GM12864 (cell line): ENCODE data around the gene PRODH.
A peak's percentile ranks its signal among the peaks of the same experiment; 100 is the strongest.
"Not testable (repeated sequence)": the region's sequence is repeated elsewhere in the genome, so short reads cannot be mapped to it uniquely, and the experiment has no call there.

Source experiments
- DNase-seq: peaks from one replicate; pipeline ENCODE4 v3.0.0-alpha.2; 2011; ENCODE audit warnings: low read depth
- H3K4me3 ChIP-seq: 2 replicates; pipeline ENCODE4 v1.5.1; 2011; ENCODE audit warnings: mild to moderate bottlenecking, low read depth, low read length, control low read depth
- CTCF ChIP-seq: IDR thresholded peaks from 2 replicates; pipeline ENCODE4 v1.5.1; 2011; ENCODE audit warnings: low read depth, mild to moderate bottlenecking, moderate library complexity, low read length, control low read depth, inconsistent platforms; ENCODE audit errors: missing control alignments

Gene PRODH

DNA sequence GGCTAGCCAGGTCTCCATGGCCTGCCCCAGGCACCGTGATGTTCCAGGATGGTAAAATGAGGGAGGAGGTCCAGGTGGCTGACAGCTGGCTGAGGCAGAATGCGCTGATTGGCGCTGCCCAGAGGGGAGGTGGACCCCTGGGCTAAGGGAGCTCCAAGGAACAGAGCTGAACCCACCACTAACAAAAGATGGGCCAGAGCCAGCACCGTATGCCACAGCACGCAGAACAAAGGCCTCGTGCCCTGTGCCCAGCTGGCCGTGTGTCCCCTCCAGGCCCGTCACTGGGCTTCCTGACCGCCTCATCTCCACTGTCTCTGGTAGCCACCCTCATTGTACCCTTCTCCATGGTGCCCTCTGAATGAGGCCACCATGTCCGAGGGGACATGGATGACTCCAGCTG lies 19.6 kb upstream of the PRODH start:
- DNase-seq, result no peak
- H3K4me3 ChIP-seq, result no peak overlapping the region
- TF ChIP-seq CTCF, result no peak

- H3K4me3 ChIP-seq, result no peak overlapping the region
- no peak for TF ChIP-seq CTCF
- no peak for DNase-seq
Observed at GRCh38 chr22:18954990-18955571, 19.0 kb upstream of the PRODH start.

DNA sequence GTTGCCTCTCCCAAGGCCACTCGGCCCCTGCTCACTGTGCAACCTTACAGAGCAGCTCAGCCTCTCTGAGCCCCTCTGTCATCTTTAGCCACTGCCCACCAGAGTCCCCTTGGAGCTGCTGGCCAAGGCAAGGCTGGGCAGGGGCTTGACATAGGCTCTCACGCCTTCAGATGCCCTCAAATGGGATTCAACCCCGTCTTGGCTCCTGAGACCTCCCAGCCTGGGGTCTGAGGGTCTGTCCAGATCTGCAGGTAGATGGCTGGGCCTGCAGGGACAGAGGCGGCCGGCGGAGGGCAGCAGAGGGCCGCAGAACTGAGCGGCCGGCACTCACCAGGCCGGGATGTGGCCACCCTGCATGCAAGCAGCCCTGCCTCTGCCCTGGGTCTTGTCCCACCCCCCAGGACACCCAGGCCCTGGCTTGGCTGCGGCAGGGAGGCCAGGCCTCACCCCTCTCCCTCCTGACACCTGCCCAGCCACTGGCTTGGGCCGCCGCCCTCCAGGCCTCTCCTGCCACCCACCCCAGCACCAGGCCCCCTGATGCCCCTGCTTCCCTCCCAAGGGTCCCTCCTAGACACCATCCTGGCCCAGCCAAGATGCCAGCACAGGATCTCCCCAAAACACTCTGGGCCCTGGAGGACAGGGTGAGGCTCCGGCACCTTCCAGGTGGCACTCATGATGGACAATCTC lies 18.4 kb upstream of the PRODH start:
- peak; percentile 83 for TF ChIP-seq CTCF
- H3K4me3 ChIP-seq, DNase-seq: not testable (repeated sequence)

DNA sequence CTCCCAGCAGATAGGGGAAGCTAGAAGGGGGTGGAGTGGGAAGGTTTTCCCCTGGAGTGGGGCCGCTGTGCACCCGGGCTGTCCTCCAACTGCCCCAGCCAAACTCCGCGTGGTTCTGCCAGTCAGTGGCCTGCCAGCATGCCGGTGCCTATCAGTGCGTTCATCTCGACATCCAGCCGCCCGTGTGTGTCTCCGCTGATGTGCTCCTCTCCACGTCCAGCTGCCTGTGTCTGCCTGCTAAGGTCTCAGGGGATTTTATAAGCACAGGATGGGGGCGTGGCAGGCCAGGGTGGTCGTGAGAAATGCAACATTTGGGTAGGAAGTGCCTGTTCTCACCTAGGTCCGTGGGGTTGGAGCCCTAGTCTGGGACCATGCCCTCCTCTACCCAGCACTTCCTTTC lies 17.0 kb upstream of the PRODH start:
- not testable (repeated sequence) for DNase-seq, H3K4me3 ChIP-seq

DNA sequence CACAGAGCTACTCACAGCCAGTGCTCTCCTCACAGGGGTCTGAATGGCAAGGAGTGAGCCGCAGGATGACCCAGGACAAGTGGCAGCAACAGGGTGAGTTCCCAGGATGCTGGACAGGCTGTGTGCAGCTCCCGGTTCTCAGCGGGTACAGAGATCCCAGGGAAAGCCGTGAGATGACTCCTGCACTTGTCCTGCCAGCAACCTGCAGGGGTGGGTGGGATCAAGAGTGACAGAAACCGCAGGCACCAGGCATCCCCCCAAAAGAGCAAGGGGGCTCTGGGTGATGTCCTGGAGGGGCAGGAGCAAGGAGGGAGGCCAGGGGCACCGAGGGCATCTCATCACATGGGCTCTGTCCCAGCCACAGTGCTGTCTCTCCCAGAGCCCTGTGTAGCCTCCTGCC lies 15.9 kb upstream of the PRODH start:
- TF ChIP-seq CTCF, result no peak
- no peak overlapping the region for H3K4me3 ChIP-seq
- DNase-seq, result no peak

DNA sequence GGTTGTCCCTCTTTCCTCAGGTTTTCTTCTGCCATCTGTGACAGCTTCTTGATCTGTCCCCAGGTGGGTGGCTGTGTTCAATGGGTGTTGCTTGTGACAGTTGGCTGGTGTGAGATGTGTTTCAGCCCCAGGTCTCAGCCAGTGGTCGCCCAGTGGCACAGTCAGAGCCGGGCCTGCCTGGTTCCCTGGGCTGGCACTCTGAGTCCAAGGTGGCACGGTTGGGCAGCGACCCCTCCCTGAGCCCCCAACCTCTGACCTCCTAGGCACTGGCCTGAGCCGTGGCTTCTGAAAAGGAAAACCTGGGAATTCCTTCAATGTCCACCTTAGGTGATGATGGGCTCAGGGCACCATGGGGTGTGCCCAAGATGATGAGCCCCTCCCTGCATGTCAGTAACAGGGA lies 14.0 kb upstream of the PRODH start:
- DNase-seq, result no peak
- no peak overlapping the region for H3K4me3 ChIP-seq
- no peak for TF ChIP-seq CTCF

- no peak overlapping the region for H3K4me3 ChIP-seq
- TF ChIP-seq CTCF, result no peak
- DNase-seq, result no peak
Observed at GRCh38 chr22:18947905-18948304, 11.8 kb upstream of the PRODH start.

- DNase-seq, H3K4me3 ChIP-seq: not testable (repeated sequence)
Observed at GRCh38 chr22:18947105-18947504, 11.0 kb upstream of the PRODH start.

GRCh38 chr22:18938691-18939090 lies 2.6 kb upstream of the PRODH start:
- not testable (repeated sequence) for H3K4me3 ChIP-seq, DNase-seq

- DNase-seq, H3K4me3 ChIP-seq: not testable (repeated sequence)
Observed at GRCh38 chr22:18934688-18935087, 1.4 kb downstream of the PRODH start.
